GM21367 (cell line): ENCODE data around the gene ADPRHL1.

Experiments used
- ATAC-seq: cut with Tn5 transposase; IDR thresholded peaks from one replicate; pipeline ENCODE4 v1.9.1; 2021; ENCODE audit not compliant: unreplicated experiment

Gene ADPRHL1

DNA sequence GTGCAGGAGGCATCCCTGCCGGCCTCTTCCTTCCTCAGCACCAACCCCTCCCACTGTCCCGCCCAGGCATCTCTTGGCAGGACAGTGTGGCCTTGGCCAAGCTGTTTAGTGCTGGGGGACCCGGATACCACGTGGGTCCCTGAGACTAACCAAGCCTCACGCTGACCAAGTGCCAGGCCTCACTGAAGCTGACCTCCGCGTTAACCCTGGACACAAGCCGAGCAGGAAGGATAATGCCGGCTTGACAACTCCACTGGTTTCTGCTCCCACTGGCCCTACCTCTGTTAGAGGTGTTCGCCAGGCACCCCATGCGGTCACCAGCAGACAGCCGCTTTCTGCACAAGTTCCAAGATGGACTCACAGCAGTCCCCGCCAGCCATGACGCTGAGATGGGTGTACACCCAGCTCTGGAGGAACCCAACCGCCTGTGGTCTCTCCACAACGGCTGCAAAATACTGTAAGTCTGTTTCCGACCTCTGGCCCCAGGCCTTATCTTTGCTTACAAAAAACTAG is 101.7 kb downstream of the ADPRHL1 start:
- no peak for ATAC-seq

DNA sequence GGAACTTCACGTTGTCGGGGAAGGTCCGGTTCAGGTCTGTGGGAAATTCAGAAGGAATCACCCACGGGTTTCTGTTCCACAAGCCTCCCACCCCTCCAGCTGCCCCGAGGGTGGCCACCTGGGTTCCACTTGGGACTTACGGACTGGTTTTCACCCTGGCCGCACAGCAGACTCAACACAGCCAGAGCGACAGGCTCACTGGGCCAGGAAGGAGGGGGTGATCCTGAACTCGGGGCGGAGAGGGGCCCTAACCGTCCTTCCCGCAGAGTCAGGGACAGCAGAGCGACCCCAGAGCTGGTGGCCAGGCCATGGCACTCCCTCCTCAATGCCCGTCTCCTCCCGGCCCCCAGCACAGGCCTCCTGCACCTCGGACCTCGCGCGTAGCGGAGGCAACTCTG is 102.4 kb downstream of the ADPRHL1 start:
- ATAC-seq = no peak

DNA sequence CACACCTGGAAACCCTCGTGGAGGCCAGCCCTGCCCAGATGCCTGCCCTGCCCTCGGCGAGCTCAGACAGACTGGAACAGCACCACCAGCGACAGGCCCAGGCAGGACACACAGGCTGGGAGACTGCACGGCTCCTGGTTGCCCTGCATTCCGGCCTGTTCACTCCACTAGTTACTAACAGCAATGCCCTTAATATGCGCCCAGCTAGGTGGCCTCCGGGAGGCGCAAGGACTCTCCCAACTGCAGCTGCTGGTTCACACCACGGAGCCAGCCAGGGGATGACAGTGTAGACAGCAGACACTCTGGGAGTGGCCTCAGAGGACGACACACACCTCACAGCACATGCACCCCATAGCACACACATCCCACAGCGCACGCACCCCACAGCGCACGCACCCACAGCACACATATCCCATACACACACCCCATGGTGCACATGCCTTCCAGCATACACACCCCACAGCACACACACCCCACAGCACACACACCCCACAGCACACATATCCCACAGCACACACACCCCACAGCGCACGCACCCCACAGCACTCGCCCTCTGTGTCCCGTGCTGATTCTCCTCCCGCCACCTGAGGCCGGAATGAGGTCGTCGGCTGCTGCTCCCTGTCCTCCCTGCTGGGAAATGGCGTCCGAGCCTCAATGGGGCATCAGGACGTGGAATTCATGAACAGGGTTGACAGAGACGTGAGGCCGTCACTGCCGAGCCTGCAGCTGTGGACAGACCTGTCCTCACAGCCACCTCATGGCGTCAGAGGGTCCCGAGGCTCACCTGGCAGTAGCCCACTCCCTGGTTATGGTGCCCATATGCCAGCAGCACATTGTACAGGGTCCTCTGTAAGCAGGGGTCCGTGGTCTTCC is 103.0 kb downstream of the ADPRHL1 start:
- no peak for ATAC-seq
